GM10248 (cell line): Measurements from ENCODE around the gene ZCCHC14.
"Not testable (repeated sequence)": the region's sequence is repeated elsewhere in the genome, so short reads cannot be mapped to it uniquely, and the experiment has no call there.

Experiments used
- CTCF ChIA-PET: fragments of 300-600 bp; sonication (Branson Sonifier 250); formaldehyde crosslinking; extraction: SDS; loops from one replicate; lab custom pipeline; 2021; ENCODE audit warnings: antibody characterized with exemption; lab: Yijun Ruan, JAX
- POLR2A ChIA-PET: fragments of 350-650 bp; sonication (Branson Sonifier 250); formaldehyde crosslinking; extraction: SDS; loops from one replicate; lab custom pipeline; 2020; ENCODE audit warnings: antibody characterized with exemption; lab: Yijun Ruan, JAX
- DNase-seq: peaks from one replicate; pipeline ENCODE4 v3.0.0; 2012; ENCODE audit errors: extremely low spot score
- CTCF ChIP-seq: IDR thresholded peaks from 2 replicates; pipeline ENCODE4 v1.5.1; 2012; ENCODE audit warnings: mild to moderate bottlenecking, low read depth; ENCODE audit errors: extremely low read depth, missing control alignments, control extremely low read depth

Gene ZCCHC14

GRCh38 chr16:87368029-87368770, 124.6 kb downstream of the ZCCHC14 start:
- POLR2A ChIA-PET, result no interaction called here
- no peak for TF ChIP-seq CTCF
- CTCF ChIA-PET, result no interaction called here
- no peak for DNase-seq

- CTCF ChIA-PET, result no interaction called here
- TF ChIP-seq CTCF, result no peak
- POLR2A ChIA-PET, result no interaction called here
- no peak for DNase-seq
These were observed 125.3 kb downstream of the ZCCHC14 start for GRCh38 chr16:87367529-87367928.

- ChIA-PET POLR2A (no interaction called here), CTCF (no interaction called here)
These were observed 125.9 kb downstream of the ZCCHC14 start for GRCh38 chr16:87366930-87367329.

GRCh38 chr16:87366288-87366687, 126.5 kb downstream of the ZCCHC14 start:
- DNase-seq, result no peak
- TF ChIP-seq CTCF, result no peak
- ChIA-PET POLR2A (no interaction called here), CTCF (no interaction called here)

More at GRCh38 chr16:87366930-87367329, 125.9 kb downstream of the ZCCHC14 start:
- no peak for DNase-seq
- no peak for TF ChIP-seq CTCF

- TF ChIP-seq CTCF, result no peak
- ChIA-PET POLR2A (no interaction called here), CTCF (interaction anchor here (1.4 kb wide), 1 partner anchor 10 kb away, joined by 4 read pairs; no protein-coding TSS in a partner anchor)
- DNase-seq, result no peak
These were observed 127.7 kb downstream of the ZCCHC14 start for GRCh38 chr16:87365021-87365713.

GRCh38 chr16:87363771-87364455, 128.9 kb downstream of the ZCCHC14 start:
- POLR2A ChIA-PET, result no interaction called here
- CTCF ChIA-PET, result no interaction called here
- DNase-seq, result no peak
- TF ChIP-seq CTCF, result no peak

GRCh38 chr16:87362828-87363559, 129.8 kb downstream of the ZCCHC14 start:
- DNase-seq, CTCF ChIA-PET, POLR2A ChIA-PET: not testable (repeated sequence)
